ENCODE data around the gene KBTBD2. TPM values are rescaled to one million over a fixed set of nuclear protein-coding genes. Genes with fewer than 3 reads are reported as not detected.
"Not testable (repeated sequence)": the region's sequence is repeated elsewhere in the genome, so short reads cannot be mapped to it uniquely, and the experiment has no call there.

Gene KBTBD2
- total RNA-seq, 2 donors from 2014 or later: 13.3 to 38.7 TPM

GRCh38 chr7:32846630-32847225, 44.8 kb downstream of the KBTBD2 start:
- intact Hi-C loops (cut with DNase I): loop anchor here (5.0 kb wide), 2 partner anchors 96 to 261 kb away; partner anchors contain the start of gene RP9
- H3K27ac ChIP-seq: no peak overlapping the region
- TF ChIP-seq POLR2A (IDR thresholded peaks at IDR 0.05) (no peak), CTCF (IDR thresholded peaks at IDR 0.05) (peak; percentile 66 to 76 (median 71))
- no peak overlapping the region for H3K4me3 ChIP-seq
- no peaks in the 10 kb centered on the region for H3K27me3 ChIP-seq (replicated peaks; ENCODE audit: insufficient read depth)
- 36% methylated on average over 9 of the region's 9 CpGs for whole genome bisulfite sequencing
- no peaks in the 10 kb centered on the region for H3K36me3 ChIP-seq
- H3K9me3 ChIP-seq: no peaks in the 10 kb centered on the region
- no peaks in the 10 kb centered on the region for H3K4me1 ChIP-seq (replicated peaks)
- peak; percentile 75 for DNase-seq (ENCODE audit: low spot score)

GRCh38 chr7:32844748-32845147, 46.8 kb downstream of the KBTBD2 start:
- H3K27me3 ChIP-seq (replicated peaks; ENCODE audit: insufficient read depth); H3K9me3 ChIP-seq; DNase-seq (ENCODE audit: low spot score); H3K4me1 ChIP-seq (replicated peaks); H3K27ac ChIP-seq; H3K4me3 ChIP-seq; H3K36me3 ChIP-seq: not testable (repeated sequence)
- WGBS: 93% methylated on average over 6 of the region's 6 CpGs
- intact Hi-C loops (cut with DNase I): loop anchor here (5.0 kb wide), 2 partner anchors 98 to 263 kb away; partner anchors contain the start of gene RP9

- DNase-seq (ENCODE audit: low spot score); intact Hi-C loops (cut with DNase I): not testable (repeated sequence)
- 76% methylated on average over 3 of the region's 3 CpGs for WGBS
Observed at GRCh38 chr7:32843763-32844162, 47.8 kb downstream of the KBTBD2 start.

GRCh38 chr7:32839846-32840245, 51.7 kb downstream of the KBTBD2 start:
- intact Hi-C loops (cut with DNase I); DNase-seq (ENCODE audit: low spot score); H3K9me3 ChIP-seq; H3K4me3 ChIP-seq; H3K36me3 ChIP-seq; H3K27me3 ChIP-seq (replicated peaks; ENCODE audit: insufficient read depth); H3K4me1 ChIP-seq (replicated peaks); H3K27ac ChIP-seq: not testable (repeated sequence)
- WGBS: 86% methylated on average over 8 of the region's 8 CpGs

More at GRCh38 chr7:32843763-32844162, 47.8 kb downstream of the KBTBD2 start:
- not testable (repeated sequence) for H3K27me3 ChIP-seq (replicated peaks; ENCODE audit: insufficient read depth); H3K4me3 ChIP-seq; H3K9me3 ChIP-seq; H3K27ac ChIP-seq; H3K36me3 ChIP-seq; H3K4me1 ChIP-seq (replicated peaks)

GRCh38 chr7:32828996-32829752, 62.4 kb downstream of the KBTBD2 start:
- H3K27me3 ChIP-seq (replicated peaks; ENCODE audit: insufficient read depth); H3K4me1 ChIP-seq (replicated peaks); H3K9me3 ChIP-seq; intact Hi-C loops (cut with DNase I); DNase-seq (ENCODE audit: low spot score); H3K27ac ChIP-seq; H3K4me3 ChIP-seq; H3K36me3 ChIP-seq: not testable (repeated sequence)
- 58% methylated on average over 2 of the region's 3 CpGs for WGBS

Other genes with a start within 250 kb of the KBTBD2 start
- 100 to 1,000 TPM; 115 to 137 TPM for gene FKBP9, start 65.7 kb upstream of the KBTBD2 start, total RNA-seq
- 10 to 100 TPM; 16.9 to 23.9 TPM for gene NT5C3A, start 171.0 kb upstream of the KBTBD2 start, total RNA-seq
- 10 to 100 TPM in 1 of 2 donors, 1 to 10 TPM in 1; 7.8 to 18.0 TPM for gene RP9, start 217.6 kb upstream of the KBTBD2 start, total RNA-seq
- 10 to 100 TPM; 19.6 to 36.8 TPM for gene BBS9, start 237.8 kb upstream of the KBTBD2 start, total RNA-seq